BJ (cell line): ENCODE measurements around the gene TTYH2. TPM values are rescaled to one million over a fixed set of nuclear protein-coding genes. Genes with fewer than 3 reads are reported as not detected.

Experiments
- CTCF ChIA-PET: fragments of 350-600 bp; formaldehyde crosslinking; extraction: SDS; loops from one replicate; lab custom pipeline; 2021; ENCODE audit warnings: antibody characterized with exemption, inconsistent platforms; lab: Yijun Ruan, JAX
- POLR2A ChIA-PET: fragments of 300-600 bp; sonication (Branson Sonifier 250); formaldehyde crosslinking; extraction: SDS; loops from one replicate; lab custom pipeline; 2021; ENCODE audit warnings: antibody characterized with exemption; lab: Charles Lee
- DNase-seq: peaks from one replicate; pipeline ENCODE4 v3.0.0-alpha.2; 2011; ENCODE audit warnings: low read depth
- H3K27me3 ChIP-seq: 2 replicates; pipeline ENCODE4 v1.6.0; 2011; ENCODE audit warnings: low read length; ENCODE audit not compliant: control insufficient read depth, insufficient read depth
- H3K36me3 ChIP-seq: 2 replicates; pipeline ENCODE4 v1.5.1; 2011; ENCODE audit warnings: low read length; ENCODE audit not compliant: control insufficient read depth, insufficient read depth
- H3K4me3 ChIP-seq: 2 replicates; pipeline ENCODE4 v1.5.1; 2011; ENCODE audit warnings: low read depth, mild to moderate bottlenecking, control low read depth, low read length
- CTCF ChIP-seq: IDR thresholded peaks from 2 replicates; pipeline ENCODE4 v1.5.1; 2011; ENCODE audit warnings: low read depth, mild to moderate bottlenecking, control low read depth, inconsistent platforms, low read length, moderate library complexity; ENCODE audit not compliant: insufficient read depth
- polyA plus RNA-seq: library from polyadenylated mRNA; depleted of rRNA; stranded (reverse); fragments of >200 nt; gene quantifications from 2 replicates; pipeline ENCODE4 v1.2.3, GENCODE V29; 2011

The TTYH2 gene
- polyA plus RNA-seq, 1 experiment: 2.7 TPM

GRCh38 chr17:74217037-74217730 lies 3.8 kb downstream of the TTYH2 start:
- CTCF ChIA-PET: interaction anchor here (0.8 to 3.1 kb wide), 3 partner anchors 9 to 18 kb away, joined by 3 to 8 read pairs (median 3); no protein-coding TSS in a partner anchor
- POLR2A ChIA-PET: interaction anchor here (0.5 kb wide), 1 partner anchor 879 kb away, joined by 5 read pairs; no protein-coding TSS in a partner anchor

GRCh38 chr17:74217888-74218287 lies 4.5 kb downstream of the TTYH2 start:
- H3K36me3 ChIP-seq: no peaks in the 10 kb centered on the region
- ChIA-PET POLR2A (no interaction called here), CTCF (interaction anchor here (0.8 kb wide), 1 partner anchor 8 kb away, joined by 3 read pairs; no protein-coding TSS in a partner anchor)
- no peaks in the 10 kb centered on the region for H3K27me3 ChIP-seq
- H3K4me3 ChIP-seq: no peak overlapping the region
- DNase-seq: no peak
- no peak for TF ChIP-seq CTCF

More at GRCh38 chr17:74217037-74217730, 3.8 kb downstream of the TTYH2 start:
- DNase-seq: no peak
- no peak for TF ChIP-seq CTCF
- no peak overlapping the region for H3K4me3 ChIP-seq
- no peaks in the 10 kb centered on the region for H3K36me3 ChIP-seq
- H3K27me3 ChIP-seq: no peaks in the 10 kb centered on the region

GRCh38 chr17:74218436-74218835 lies 5.1 kb downstream of the TTYH2 start:
- Histone ChIP-seq H3K27me3 (no peaks in the 10 kb centered on the region), H3K4me3 (no peak overlapping the region), H3K36me3 (no peaks in the 10 kb centered on the region)
- ChIA-PET POLR2A (no interaction called here), CTCF (interaction anchor here (1.2 kb wide), 1 partner anchor 9 kb away, joined by 3 read pairs; no protein-coding TSS in a partner anchor)
- no peak for TF ChIP-seq CTCF
- DNase-seq: no peak

- Histone ChIP-seq H3K36me3 (no peaks in the 10 kb centered on the region), H3K27me3 (no peaks in the 10 kb centered on the region), H3K4me3 (no peak overlapping the region)
- no peak for TF ChIP-seq CTCF
- ChIA-PET POLR2A (no interaction called here), CTCF (interaction anchor here (1.0 to 1.2 kb wide), 3 partner anchors 10 to 237 kb away, joined by 3 read pairs; no protein-coding TSS in a partner anchor)
- no peak for DNase-seq
Observed at GRCh38 chr17:74219576-74220133, 6.3 kb downstream of the TTYH2 start.

DNA sequence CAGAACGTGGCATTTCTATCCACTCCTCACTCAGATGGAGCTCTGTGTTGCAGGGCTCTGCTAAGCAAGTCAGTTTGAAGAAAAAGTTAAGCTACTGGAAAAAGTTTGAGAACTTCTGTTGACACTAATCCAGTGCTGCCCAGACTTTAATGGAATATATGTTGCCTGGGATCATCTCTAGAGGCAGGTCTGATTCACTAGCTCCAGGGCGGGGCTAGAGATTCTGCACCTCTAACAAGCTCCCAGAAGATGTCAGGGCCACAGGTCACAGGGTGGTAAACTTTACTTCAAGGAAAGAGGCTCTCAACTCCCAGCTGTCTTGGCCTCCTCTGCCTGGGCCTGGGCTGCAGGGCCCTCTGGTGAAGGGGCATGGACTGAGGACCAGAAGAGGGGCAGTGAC lies 6.8 kb downstream of the TTYH2 start:
- Histone ChIP-seq H3K27me3 (no peaks in the 10 kb centered on the region), H3K4me3 (no peak overlapping the region), H3K36me3 (no peaks in the 10 kb centered on the region)
- no peak for TF ChIP-seq CTCF
- no peak for DNase-seq
- ChIA-PET POLR2A (no interaction called here), CTCF (interaction anchor here (1.0 kb wide), 2 partner anchors 20 to 237 kb away, joined by 3 read pairs; no protein-coding TSS in a partner anchor)
